Astrocyte of the cerebellum (primary cell): ENCODE results near the gene ABHD1.
A peak's percentile ranks its signal among the peaks of the same experiment; 100 is the strongest.

Experiments
- DNase-seq: peaks from one replicate; pipeline ENCODE4 v3.0.0-alpha.2; 2011; ENCODE audit warnings: low read depth
- H3K4me3 ChIP-seq: 2 replicates; pipeline ENCODE4 v1.5.1; 2011; ENCODE audit warnings: mild to moderate bottlenecking, low read depth, low read length, moderate library complexity
- in situ Hi-C: cut with HindIII; loops from 2 replicates; pipeline ENCODE4 v1.10.0; 2017; ENCODE audit warnings: low sequenced_read_pairs
- TF ChIP-seq, protein P1 (sequence below): IDR thresholded peaks from 2 replicates; pipeline ENCODE4 v1.5.1; 2012; ENCODE audit warnings: low read length, low read depth, moderate library complexity, mild to moderate bottlenecking; ENCODE audit errors: missing control alignments

Gene ABHD1

DNA sequence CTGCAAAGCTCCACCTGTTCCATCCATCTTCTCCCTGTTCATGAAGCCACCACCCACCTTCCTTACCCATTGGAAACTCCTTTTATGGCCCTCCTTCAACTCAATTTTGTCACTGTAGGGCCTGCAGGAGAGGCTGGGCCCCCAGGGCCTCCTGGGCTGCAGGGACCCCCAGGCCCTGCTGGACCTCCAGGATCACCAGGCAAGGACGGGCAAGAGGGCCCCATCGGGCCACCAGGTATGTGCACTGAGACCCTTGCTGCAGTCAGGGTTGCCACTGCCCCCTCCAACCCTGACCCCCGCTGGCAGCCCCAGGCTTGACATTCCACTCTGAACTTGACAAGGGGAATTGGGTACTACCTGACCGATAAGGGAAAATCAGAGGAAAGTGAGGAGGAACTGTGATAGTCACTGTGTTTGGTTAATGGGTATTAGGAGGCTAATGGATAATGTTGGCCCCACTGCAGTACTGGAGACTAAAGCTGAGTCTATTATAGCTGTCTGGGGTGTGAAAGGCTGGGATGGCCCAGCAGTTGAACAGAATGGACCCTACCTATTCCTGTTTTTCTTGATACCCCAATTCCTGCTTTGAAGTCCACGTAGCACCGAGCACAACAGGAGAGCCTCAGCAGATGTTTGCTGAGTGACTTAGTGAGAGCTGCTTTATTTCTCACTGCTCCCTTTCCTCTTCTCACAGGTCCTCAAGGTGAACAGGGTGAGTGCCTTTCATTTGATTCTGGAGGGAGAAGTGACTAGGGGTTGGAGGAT is 39.1 kb upstream of the ABHD1 start:
- in situ Hi-C loops, result no loop called here
- TF ChIP-seq, protein P1, sequence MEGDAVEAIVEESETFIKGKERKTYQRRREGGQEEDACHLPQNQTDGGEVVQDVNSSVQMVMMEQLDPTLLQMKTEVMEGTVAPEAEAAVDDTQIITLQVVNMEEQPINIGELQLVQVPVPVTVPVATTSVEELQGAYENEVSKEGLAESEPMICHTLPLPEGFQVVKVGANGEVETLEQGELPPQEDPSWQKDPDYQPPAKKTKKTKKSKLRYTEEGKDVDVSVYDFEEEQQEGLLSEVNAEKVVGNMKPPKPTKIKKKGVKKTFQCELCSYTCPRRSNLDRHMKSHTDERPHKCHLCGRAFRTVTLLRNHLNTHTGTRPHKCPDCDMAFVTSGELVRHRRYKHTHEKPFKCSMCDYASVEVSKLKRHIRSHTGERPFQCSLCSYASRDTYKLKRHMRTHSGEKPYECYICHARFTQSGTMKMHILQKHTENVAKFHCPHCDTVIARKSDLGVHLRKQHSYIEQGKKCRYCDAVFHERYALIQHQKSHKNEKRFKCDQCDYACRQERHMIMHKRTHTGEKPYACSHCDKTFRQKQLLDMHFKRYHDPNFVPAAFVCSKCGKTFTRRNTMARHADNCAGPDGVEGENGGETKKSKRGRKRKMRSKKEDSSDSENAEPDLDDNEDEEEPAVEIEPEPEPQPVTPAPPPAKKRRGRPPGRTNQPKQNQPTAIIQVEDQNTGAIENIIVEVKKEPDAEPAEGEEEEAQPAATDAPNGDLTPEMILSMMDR, result no peak
- H3K4me3 ChIP-seq, result no peak overlapping the region
- DNase-seq, result no peak

DNA sequence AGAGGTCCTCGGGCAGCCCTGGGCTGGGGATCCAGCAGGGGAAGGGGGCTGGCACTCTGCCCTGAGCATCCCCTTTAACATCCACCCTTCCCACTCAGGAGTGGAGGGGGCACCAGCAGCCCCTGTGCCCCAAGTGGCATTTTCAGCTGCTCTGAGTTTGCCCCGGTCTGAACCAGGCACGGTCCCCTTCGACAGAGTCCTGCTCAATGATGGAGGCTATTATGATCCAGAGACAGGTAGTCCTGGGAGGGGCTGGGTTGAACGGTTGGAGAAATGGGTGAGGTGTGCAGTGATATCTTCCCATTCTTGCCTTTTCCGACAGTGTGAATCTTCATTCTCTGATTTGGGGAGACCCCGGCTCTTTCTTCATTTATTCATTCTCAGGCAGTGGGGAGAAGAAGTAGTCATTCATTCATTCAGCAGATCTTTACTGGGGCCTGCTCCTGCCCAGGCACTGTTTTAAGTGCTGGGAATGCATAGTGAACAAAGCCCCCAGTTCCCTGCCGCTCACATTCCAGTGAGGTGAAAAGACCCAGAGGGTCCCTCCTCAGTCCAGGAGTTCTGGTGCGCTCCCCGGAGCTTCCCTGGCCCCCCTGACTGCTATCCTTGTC is 38.4 kb upstream of the ABHD1 start:
- peak overlapping the region; percentile 44 for H3K4me3 ChIP-seq
- in situ Hi-C loops, result no loop called here
- TF ChIP-seq, protein P1, result no peak
- DNase-seq, result no peak

DNA sequence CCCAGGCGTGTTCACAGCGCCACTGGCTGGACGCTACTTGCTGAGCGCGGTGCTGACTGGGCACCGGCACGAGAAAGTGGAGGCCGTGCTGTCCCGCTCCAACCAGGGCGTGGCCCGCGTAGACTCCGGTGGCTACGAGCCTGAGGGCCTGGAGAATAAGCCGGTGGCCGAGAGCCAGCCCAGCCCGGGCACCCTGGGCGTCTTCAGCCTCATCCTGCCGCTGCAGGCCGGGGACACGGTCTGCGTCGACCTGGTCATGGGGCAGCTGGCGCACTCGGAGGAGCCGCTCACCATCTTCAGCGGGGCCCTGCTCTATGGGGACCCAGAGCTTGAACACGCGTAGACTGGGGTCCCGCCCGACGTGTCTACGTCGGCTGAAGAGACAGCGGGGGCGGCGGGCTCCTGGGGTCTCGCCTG is 37.9 kb upstream of the ABHD1 start:
- peak overlapping the region; percentile 44 for H3K4me3 ChIP-seq
- in situ Hi-C loops, result no loop called here
- TF ChIP-seq, protein P1, result peak; percentile 46
- DNase-seq, result no peak

DNA sequence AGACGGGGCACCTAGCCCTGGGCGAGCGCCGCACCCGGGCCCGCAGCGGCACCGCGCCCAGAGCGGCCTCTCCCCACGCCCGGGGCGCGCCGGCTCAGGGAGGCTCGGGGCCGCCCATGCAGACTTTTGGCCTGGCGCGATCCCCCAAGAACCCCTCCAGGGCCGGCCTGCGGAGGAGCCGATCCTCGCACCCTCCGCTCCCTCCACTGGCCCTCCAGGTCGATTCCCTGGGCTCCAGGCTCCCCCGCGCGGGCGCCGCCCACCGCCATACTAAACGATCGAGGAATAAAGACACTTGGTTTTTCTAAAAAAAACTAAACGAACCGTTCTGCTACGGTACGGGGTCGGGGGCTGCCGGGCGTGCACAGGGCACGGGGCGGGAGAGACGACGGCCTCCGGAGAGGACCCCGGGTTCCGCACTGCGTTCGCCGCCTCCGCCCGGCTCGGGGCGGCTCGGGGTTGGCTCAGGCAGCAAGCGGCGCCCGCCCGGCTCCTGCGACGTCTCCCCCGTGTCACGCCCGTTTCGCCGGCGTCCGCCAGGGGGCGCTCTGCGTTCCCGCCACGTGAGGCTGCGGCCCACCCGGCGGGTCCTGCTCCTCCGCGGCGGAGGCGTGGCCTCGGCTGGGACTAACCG is 37.4 kb upstream of the ABHD1 start:
- DNase-seq, result peak; percentile 78
- in situ Hi-C loops, result no loop called here

DNA sequence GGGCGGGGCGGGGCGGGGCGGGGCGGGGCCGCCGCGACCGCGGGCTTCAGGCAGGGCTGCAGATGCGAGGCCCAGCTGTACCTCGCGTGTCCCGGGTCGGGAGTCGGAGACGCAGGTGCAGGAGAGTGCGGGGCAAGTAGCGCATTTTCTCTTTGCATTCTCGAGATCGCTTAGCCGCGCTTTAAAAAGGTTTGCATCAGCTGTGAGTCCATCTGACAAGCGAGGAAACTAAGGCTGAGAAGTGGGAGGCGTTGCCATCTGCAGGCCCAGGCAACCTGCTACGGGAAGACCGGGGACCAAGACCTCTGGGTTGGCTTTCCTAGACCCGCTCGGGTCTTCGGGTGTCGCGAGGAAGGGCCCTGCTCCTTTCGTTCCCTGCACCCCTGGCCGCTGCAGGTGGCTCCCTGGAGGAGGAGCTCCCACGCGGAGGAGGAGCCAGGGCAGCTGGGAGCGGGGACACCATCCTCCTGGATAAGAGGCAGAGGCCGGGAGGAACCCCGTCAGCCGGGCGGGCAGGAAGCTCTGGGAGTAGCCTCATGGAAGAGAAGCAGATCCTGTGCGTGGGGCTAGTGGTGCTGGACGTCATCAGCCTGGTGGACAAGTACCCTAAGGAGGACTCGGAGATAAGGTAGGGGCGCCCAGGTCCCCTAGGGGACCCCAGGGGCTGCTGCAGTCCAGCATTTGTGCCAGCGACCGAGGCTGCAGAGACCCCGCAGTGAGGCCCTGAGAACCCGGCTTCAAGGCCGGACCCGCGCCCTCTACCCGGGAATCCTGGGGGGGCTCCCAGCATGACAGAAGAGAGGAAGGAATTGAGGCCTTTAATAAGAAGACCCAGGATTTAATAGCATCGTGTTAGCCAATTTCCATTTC is 36.7 kb upstream of the ABHD1 start, which contains the start of gene KHK:
TSS of gene KHK (plus strand) at position 49 of the 870 bp plus-strand sequence. CDS start at position 537, 488 bp downstream.
- in situ Hi-C loops, result no loop called here
- peak within 1 kb of the TSS; percentile 44 for H3K4me3 ChIP-seq
- TF ChIP-seq, protein P1, result no peak
- no peak for DNase-seq

More for the DNA sequence above, 37.4 kb upstream of the ABHD1 start:
- TF ChIP-seq, protein P1, result peak; percentile 65
- peak overlapping the region; percentile 44 for H3K4me3 ChIP-seq
